DOHH2 (cell line): ENCODE measurements around the gene GMDS.

Experiments used
- H3F3A ChIP-seq: fragments of 200-600 bp; sonication (generic), shearing (Covaris generic); 2 replicates; pipeline ENCODE4 v1.6.0; 2016; ENCODE audit warnings: antibody characterized with exemption, mild to moderate bottlenecking; ENCODE audit not compliant: control insufficient read depth, insufficient read depth
- H3K27ac ChIP-seq: fragments of 200-600 bp; sonication (generic); 2 replicates; pipeline ENCODE4 v1.5.1; 2014; ENCODE audit warnings: low read depth, mild to moderate bottlenecking, low read length, moderate library complexity
- H3K27me3 ChIP-seq: fragments of 200-600 bp; sonication (generic); 2 replicates; pipeline ENCODE4 v1.6.1; 2014; ENCODE audit warnings: mild to moderate bottlenecking, low read length, mixed read lengths; ENCODE audit not compliant: control insufficient read depth
- H3K36me3 ChIP-seq: fragments of 200-600 bp; sonication (generic); 2 replicates; pipeline ENCODE4 v1.6.1; 2014; ENCODE audit warnings: mild to moderate bottlenecking, low read length, moderate library complexity, mixed read lengths; ENCODE audit not compliant: control insufficient read depth
- H3K4me1 ChIP-seq: fragments of 200-600 bp; sonication (generic); 2 replicates; pipeline ENCODE4 v1.6.1; 2014; ENCODE audit warnings: mild to moderate bottlenecking, low read length, mixed read lengths; ENCODE audit not compliant: control insufficient read depth
- H3K4me2 ChIP-seq: fragments of 200-600 bp; sonication (generic); 2 replicates; pipeline ENCODE4 v1.6.0; 2014; ENCODE audit warnings: mild to moderate bottlenecking, low read length, moderate library complexity
- H3K4me3 ChIP-seq: fragments of 200-600 bp; sonication (generic); 2 replicates; pipeline ENCODE4 v1.5.1; 2014; ENCODE audit warnings: mild to moderate bottlenecking, low read length, mixed read lengths
- H3K79me2 ChIP-seq: fragments of 200-600 bp; sonication (generic); 2 replicates; pipeline ENCODE4 v1.6.1; 2014; ENCODE audit warnings: mild to moderate bottlenecking, low read length, mixed read lengths; ENCODE audit not compliant: control insufficient read depth
- H3K9me2 ChIP-seq: fragments of 200-600 bp; sonication (generic); replicated peaks from 2 replicates; pipeline ENCODE4 v1.6.1; 2014; ENCODE audit warnings: mild to moderate bottlenecking, low read length, mixed read lengths; ENCODE audit not compliant: control insufficient read depth
- H3K9me3 ChIP-seq: fragments of 200-600 bp; sonication (generic); 2 replicates; pipeline ENCODE4 v1.6.1; 2014; ENCODE audit warnings: antibody characterized with exemption, low read length, mixed read lengths; ENCODE audit not compliant: control insufficient read depth, insufficient read depth
- H4K20me1 ChIP-seq: fragments of 200-600 bp; sonication (generic); 2 replicates; pipeline ENCODE4 v1.6.0; 2014; ENCODE audit warnings: low read depth, mild to moderate bottlenecking, antibody characterized with exemption, low read length, moderate library complexity; ENCODE audit not compliant: control insufficient read depth, insufficient read depth
- EZH2phosphoT487 ChIP-seq: fragments of 200-600 bp; sonication (generic); IDR thresholded peaks from 2 replicates; pipeline ENCODE4 v1.6.1; 2017; ENCODE audit warnings: borderline replicate concordance, mild to moderate bottlenecking, antibody characterized with exemption, low read length, moderate library complexity, mixed read lengths
- TF ChIP-seq, protein P1 (sequence below): fragments of 200-600 bp; sonication (generic); IDR thresholded peaks from one replicate; pipeline ENCODE4 v1.5.1; 2014; ENCODE audit warnings: antibody characterized with exemption, mild to moderate bottlenecking, low read depth, low read length; ENCODE audit not compliant: poor library complexity, severe bottlenecking

GMDS gene

DNA sequence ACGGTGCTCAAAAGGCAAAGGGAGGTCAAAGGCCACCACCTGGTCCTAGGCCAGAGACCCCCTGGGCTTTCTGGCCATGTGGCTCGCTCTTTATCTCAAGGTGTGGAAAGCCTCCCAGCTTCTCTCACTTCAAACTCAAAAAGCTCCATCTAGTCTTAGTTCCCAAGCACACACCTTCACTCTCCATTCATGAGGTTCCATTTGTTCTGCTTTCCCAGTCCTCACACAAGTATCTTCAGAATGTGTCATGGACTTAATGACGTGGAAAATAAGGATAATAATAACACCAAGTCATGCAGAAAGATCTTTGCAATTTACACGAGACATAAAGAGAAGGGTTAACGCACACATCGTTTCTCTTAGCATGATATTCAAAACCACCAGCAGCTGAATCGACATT is 219.3 kb downstream of the GMDS start:
- TF ChIP-seq, protein P1, sequence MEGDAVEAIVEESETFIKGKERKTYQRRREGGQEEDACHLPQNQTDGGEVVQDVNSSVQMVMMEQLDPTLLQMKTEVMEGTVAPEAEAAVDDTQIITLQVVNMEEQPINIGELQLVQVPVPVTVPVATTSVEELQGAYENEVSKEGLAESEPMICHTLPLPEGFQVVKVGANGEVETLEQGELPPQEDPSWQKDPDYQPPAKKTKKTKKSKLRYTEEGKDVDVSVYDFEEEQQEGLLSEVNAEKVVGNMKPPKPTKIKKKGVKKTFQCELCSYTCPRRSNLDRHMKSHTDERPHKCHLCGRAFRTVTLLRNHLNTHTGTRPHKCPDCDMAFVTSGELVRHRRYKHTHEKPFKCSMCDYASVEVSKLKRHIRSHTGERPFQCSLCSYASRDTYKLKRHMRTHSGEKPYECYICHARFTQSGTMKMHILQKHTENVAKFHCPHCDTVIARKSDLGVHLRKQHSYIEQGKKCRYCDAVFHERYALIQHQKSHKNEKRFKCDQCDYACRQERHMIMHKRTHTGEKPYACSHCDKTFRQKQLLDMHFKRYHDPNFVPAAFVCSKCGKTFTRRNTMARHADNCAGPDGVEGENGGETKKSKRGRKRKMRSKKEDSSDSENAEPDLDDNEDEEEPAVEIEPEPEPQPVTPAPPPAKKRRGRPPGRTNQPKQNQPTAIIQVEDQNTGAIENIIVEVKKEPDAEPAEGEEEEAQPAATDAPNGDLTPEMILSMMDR = no peak
- TF ChIP-seq EZH2phosphoT487 = no peak
- Histone ChIP-seq H3K36me3 (no peaks in the 10 kb centered on the region), H3F3A (0 out of 2 replicates have a peak, but pooled peaks cover 5% of the 10 kb centered on the region), H3K27me3 (peaks cover 32% of the 10 kb centered on the region), H3K79me2 (no peaks in the 10 kb centered on the region), H3K4me1 (peaks cover 23% of the 10 kb centered on the region), H3K9me2 (no peaks in the 10 kb centered on the region), H3K9me3 (no peaks in the 10 kb centered on the region), H3K4me3 (no peak overlapping the region), H3K4me2 (no peak overlapping the region), H3K27ac (no peak overlapping the region), H4K20me1 (peaks cover 20% of the 10 kb centered on the region)

DNA sequence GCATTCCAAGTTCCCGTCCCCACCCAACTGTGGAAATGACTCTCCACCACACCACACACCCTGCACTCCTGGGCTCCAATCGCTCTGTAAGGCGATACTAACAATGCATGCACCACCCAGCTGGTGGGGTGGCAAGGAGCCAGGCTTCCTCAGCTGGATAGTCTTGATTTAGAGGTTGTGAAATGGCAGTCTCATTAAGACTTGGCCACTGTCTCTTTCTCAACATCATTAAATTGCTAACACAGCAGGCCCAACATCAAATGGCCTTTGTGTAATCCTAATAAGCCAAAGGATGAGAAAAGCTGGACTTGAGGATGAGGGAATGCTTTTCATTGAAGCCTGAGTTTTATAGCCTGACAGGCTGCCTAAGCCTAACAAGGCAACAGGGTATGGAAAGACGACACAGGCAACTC is 223.7 kb downstream of the GMDS start:
- peaks cover 26% of the 10 kb centered on the region for H3K4me1 ChIP-seq
- H3K4me2 ChIP-seq = no peak overlapping the region
- no peaks in the 10 kb centered on the region for H3F3A ChIP-seq
- H3K9me3 ChIP-seq = no peaks in the 10 kb centered on the region
- H3K36me3 ChIP-seq = no peaks in the 10 kb centered on the region
- peaks cover 6% of the 10 kb centered on the region; the same call in 1 of the 2 replicates for H4K20me1 ChIP-seq
- no peaks in the 10 kb centered on the region for H3K79me2 ChIP-seq
- peaks cover 11% of the 10 kb centered on the region; the same call in 1 of the 2 replicates for H3K27me3 ChIP-seq
- no peak overlapping the region for H3K4me3 ChIP-seq
- no peak overlapping the region for H3K27ac ChIP-seq
- no peaks in the 10 kb centered on the region for H3K9me2 ChIP-seq
- TF ChIP-seq EZH2phosphoT487 = no peak
- TF ChIP-seq, protein P1 = no peak

DNA sequence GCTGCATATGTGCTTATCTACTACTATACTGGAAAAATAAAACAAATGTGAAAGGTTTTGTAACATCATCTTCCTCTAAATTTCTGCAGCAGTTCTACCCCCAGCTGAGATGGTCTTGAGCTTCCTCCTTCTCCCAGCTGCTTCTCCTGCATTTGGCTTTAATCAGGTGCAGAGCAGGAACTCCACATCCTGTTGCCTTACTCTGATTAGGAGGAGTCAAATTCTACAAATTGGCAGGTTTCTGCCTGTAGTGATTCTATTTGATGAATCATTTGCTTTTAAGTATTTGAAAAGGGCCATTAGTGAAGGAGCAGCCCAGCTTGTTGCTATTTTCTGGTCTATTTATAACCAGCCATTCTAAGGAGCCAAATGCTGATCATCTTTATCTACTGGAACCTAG is 224.5 kb downstream of the GMDS start:
- no peaks in the 10 kb centered on the region for H3F3A ChIP-seq
- peaks cover 26% of the 10 kb centered on the region for H3K4me1 ChIP-seq
- H3K27ac ChIP-seq = peak overlapping the region; percentile 54
- H3K36me3 ChIP-seq = no peaks in the 10 kb centered on the region
- 0 out of 2 replicates have a peak, but pooled peaks cover 4% of the 10 kb centered on the region for H3K27me3 ChIP-seq
- no peaks in the 10 kb centered on the region for H4K20me1 ChIP-seq
- H3K9me2 ChIP-seq = no peaks in the 10 kb centered on the region
- H3K79me2 ChIP-seq = no peaks in the 10 kb centered on the region
- TF ChIP-seq, protein P1 = no peak
- no peak for TF ChIP-seq EZH2phosphoT487
- no peaks in the 10 kb centered on the region for H3K9me3 ChIP-seq
- peak overlapping the region; percentile 44 for H3K4me2 ChIP-seq
- H3K4me3 ChIP-seq = peak overlapping the region; percentile 41

DNA sequence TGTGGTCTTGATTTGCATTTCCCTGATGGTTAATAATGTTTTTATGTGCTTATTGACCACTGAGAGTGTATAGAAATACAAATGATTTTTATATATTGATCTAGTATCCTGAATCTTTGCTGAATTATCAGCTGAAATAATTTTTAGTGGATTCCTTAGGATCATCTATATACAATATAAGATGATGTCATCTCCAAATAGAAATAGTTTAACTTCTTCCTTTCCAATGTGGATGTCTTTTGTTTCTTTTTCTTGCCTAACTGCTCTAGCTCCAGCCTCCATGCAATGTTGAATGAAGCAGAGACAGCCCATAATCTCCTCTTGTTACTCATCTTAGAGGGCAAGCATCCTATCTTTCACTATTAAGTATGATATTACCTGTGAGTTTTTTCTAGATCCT is 226.4 kb downstream of the GMDS start:
- Histone ChIP-seq H3K9me3 (no peaks in the 10 kb centered on the region), H3K9me2 (no peaks in the 10 kb centered on the region), H3K4me1 (peaks cover 26% of the 10 kb centered on the region), H3K4me3 (no peak overlapping the region), H3K79me2 (no peaks in the 10 kb centered on the region), H4K20me1 (no peaks in the 10 kb centered on the region), H3K27ac (no peak overlapping the region), H3K4me2 (no peak overlapping the region), H3K27me3 (no peaks in the 10 kb centered on the region), H3F3A (no peaks in the 10 kb centered on the region), H3K36me3 (no peaks in the 10 kb centered on the region)
- TF ChIP-seq, protein P1 = no peak
